ENCODE measurements around the gene MAP2K2. TPM values are rescaled to one million over a fixed set of nuclear protein-coding genes. Genes with fewer than 3 reads are reported as not detected.

Gene MAP2K2
- total RNA-seq, 4 donors from 2014 or later = 76.9 to 128 (median 93.8) TPM

DNA sequence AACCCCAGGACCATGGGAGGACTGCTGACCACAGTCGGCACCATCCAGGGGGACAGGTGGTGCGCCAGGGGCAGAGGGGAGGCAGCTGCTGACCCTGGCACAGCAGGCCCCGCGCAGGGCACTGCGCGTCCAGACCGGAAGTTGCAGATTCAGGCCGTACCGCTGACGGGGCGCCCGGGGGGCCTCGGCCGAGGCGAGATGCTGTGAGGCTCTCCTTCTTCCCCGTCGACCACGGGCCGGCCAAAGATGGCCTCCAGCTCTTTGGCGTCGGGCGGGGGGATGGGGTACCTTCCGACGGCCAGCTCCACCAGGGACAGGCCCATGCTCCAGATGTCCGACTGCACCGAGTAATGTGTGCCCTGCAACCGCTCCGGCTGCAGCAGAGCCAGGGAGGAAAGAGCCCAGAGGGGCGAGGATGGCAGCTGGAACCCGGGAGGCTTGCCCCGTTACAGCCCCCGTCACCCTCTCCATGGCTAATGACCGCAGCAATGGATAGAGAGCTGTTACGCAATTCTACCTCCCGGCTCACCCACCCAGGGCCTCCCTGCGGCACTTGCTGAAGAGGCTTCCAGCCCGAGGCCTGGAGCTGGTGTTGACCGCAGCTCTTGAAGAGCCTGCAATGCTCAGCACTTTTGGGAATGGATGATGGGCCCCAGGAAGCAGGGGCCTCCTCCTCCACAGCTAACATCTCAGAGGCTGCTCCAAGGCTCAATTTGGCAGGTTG lies 24.7 kb downstream of the MAP2K2 start:
- Histone ChIP-seq H3K4me3 (no peak overlapping the region), H3K27ac (no peak overlapping the region), H3K4me1 (peaks cover 4 to 27% (median 8%) of the 10 kb centered on the region in 3 donors), H3K9me3 (no peaks in the 10 kb centered on the region), H3K36me3 (peaks cover 32 to 84% (median 43%) of the 10 kb centered on the region in 3 donors), H3K27me3 (no peaks in the 10 kb centered on the region)
- TF ChIP-seq, protein P1, sequence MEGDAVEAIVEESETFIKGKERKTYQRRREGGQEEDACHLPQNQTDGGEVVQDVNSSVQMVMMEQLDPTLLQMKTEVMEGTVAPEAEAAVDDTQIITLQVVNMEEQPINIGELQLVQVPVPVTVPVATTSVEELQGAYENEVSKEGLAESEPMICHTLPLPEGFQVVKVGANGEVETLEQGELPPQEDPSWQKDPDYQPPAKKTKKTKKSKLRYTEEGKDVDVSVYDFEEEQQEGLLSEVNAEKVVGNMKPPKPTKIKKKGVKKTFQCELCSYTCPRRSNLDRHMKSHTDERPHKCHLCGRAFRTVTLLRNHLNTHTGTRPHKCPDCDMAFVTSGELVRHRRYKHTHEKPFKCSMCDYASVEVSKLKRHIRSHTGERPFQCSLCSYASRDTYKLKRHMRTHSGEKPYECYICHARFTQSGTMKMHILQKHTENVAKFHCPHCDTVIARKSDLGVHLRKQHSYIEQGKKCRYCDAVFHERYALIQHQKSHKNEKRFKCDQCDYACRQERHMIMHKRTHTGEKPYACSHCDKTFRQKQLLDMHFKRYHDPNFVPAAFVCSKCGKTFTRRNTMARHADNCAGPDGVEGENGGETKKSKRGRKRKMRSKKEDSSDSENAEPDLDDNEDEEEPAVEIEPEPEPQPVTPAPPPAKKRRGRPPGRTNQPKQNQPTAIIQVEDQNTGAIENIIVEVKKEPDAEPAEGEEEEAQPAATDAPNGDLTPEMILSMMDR (IDR thresholded peaks at IDR 0.05) = no peak
- no peak for TF ChIP-seq POLR2A (IDR thresholded peaks at IDR 0.05)
- intact Hi-C loops (cut with DNase I) = no loop called here
- DNase-seq = no peak
- WGBS, 2 donors = 88 to 94% methylated on average over 5 to 16 of the region's 38 CpGs

DNA sequence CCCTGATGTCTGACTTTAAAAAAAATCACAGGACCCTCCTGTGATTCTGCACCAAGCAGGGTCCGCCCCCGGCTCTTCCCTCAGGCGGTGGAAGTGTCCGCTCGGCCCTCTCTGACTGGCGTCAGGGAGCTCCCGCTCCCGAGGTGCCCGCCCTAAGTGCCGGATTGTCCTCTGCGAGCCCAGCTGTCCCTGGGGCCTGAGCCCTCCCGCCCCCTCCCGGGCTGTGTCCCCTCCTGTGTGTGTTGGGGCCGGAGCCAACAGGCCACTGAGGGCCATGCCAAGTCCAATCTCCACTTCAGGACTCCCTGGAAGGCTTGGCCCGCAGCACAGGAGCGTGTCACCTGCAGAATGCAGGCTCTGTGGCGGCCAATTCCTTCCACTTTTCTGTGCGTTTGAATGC lies 25.4 kb downstream of the MAP2K2 start:
- Histone ChIP-seq H3K36me3 (peaks cover 35 to 84% (median 44%) of the 10 kb centered on the region in 3 donors), H3K4me3 (no peak overlapping the region), H3K9me3 (no peaks in the 10 kb centered on the region), H3K4me1 (peaks cover 4 to 30% (median 8%) of the 10 kb centered on the region in 3 donors), H3K27me3 (no peaks in the 10 kb centered on the region), H3K27ac (no peak overlapping the region)
- TF ChIP-seq, protein P1 (IDR thresholded peaks at IDR 0.05) = no peak
- no peak for TF ChIP-seq POLR2A (IDR thresholded peaks at IDR 0.05)
- 88 to 92% methylated on average over 7 to 12 of the region's 18 CpGs for WGBS, 2 donors
- intact Hi-C loops (cut with DNase I) = no loop called here
- no peak for DNase-seq

DNA sequence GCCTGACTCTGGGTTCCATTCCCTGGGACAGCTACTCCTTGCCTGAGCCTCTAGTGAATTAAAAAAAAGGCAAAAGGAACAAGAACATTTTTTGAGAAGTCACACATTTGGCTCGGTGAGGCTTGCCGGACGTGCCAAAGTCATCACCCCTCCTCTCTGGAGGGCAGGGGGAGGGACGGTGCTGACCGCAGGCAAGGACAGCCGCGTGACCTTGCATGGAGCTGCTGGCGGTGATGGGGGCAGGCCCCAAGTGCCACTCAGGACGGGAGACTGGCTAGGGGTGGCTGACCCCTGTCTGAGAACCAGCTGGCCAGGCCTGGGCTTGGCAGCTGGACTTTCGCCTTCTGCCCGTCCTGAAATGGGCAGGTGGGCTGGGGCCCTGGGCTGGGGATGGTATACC lies 26.4 kb downstream of the MAP2K2 start:
- DNase-seq = no peak
- TF ChIP-seq POLR2A (IDR thresholded peaks at IDR 0.05) = no peak
- TF ChIP-seq, protein P1 (IDR thresholded peaks at IDR 0.05) = no peak
- WGBS, 2 donors = 88 to 94% methylated on average over 8 to 9 of the region's 11 CpGs

DNA sequence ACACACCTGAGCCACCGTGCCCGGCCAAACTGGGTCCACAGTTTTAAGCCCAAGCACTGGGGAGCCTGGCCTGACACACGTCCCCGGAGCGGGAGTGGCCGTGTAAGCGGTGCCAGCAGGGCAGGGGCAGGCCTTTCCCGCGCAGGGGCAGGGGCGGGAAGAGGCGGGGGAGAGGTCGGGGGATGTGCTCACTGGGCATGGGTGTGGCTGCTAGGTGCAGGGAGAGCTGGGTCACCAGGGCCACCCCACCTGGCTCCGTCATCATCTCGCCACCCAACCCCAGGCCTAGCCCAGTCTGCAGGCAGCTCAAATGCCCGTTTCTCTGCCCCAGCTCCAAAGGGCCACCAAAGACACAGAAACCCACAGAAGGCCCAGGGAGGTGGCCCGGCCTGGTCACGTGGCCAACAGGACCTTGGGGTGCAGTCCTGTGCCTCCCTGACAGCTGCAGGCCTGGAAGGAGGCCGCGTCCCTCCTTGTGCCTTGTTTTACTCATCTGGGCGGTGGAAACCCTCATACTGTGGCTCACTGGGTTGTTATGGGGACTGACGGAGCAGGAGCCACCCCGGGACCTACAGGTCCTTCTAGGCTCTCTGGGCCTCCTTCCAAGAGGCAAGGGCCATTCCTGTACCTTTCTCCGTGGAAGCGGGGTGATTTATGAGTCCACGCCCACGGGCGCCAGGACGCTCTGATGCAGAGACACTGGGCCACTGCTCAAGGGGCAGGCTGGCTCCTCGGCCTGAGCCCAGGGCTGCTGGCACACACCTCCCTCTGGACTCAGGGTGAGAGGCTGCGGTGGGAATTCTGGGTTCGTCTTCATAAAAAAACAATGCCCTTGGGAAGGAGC lies 27.7 kb downstream of the MAP2K2 start:
- intact Hi-C loops (cut with DNase I) = no loop called here
- Histone ChIP-seq H3K27me3 (no peaks in the 10 kb centered on the region), H3K36me3 (peaks cover 17 to 84% (median 26%) of the 10 kb centered on the region in 3 donors), H3K27ac (peak overlapping the region; percentile 52 to 87 (median 78)), H3K9me3 (no peaks in the 10 kb centered on the region), H3K4me3 (no peak overlapping the region), H3K4me1 (peaks cover 4 to 30% (median 8%) of the 10 kb centered on the region in 3 donors)
- no peak for DNase-seq
- 68 to 84% methylated on average over 6 to 13 of the region's 31 CpGs for WGBS, 2 donors
- TF ChIP-seq, protein P1 (IDR thresholded peaks at IDR 0.05) = no peak
- TF ChIP-seq POLR2A (IDR thresholded peaks at IDR 0.05) = no peak

More for the DNA sequence above, 26.4 kb downstream of the MAP2K2 start:
- Histone ChIP-seq H3K27ac (peak overlapping the region in 3 of 4 donors; percentile 39 to 87 (median 83)), H3K4me1 (peaks cover 4 to 30% (median 8%) of the 10 kb centered on the region in 3 donors), H3K9me3 (no peaks in the 10 kb centered on the region), H3K36me3 (peaks cover 27 to 84% (median 36%) of the 10 kb centered on the region in 3 donors), H3K4me3 (no peak overlapping the region), H3K27me3 (no peaks in the 10 kb centered on the region)
- intact Hi-C loops (cut with DNase I) = no loop called here

DNA sequence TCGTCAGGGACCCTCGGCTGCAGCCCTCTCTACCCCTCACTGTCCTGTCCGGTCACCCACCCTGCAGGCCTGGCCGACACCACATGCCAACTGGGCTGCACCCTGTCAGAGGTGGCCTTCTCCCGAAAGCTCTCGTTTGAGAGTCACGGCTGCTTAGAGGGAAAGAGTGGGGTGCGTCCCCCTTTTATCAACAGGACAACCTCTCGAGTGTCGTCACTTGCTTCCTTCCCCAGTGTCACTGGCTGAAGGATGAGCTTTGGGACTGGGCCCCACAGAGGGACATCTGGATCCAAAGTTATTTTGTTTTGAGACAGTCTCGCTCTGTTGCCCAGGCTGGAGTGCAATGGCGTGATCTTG lies 28.5 kb downstream of the MAP2K2 start:
- DNase-seq = no peak
- Histone ChIP-seq H3K36me3 (peaks cover 9 to 84% (median 18%) of the 10 kb centered on the region in 3 donors), H3K9me3 (no peaks in the 10 kb centered on the region), H3K27me3 (no peaks in the 10 kb centered on the region), H3K4me1 (peaks cover 4 to 30% (median 8%) of the 10 kb centered on the region in 3 donors), H3K27ac (peak overlapping the region; percentile 52 to 87 (median 78)), H3K4me3 (no peak overlapping the region)
- no peak for TF ChIP-seq POLR2A (IDR thresholded peaks at IDR 0.05)
- TF ChIP-seq, protein P1 (IDR thresholded peaks at IDR 0.05) = no peak
- 85 to 91% methylated on average over 2 to 10 of the region's 12 CpGs for WGBS, 2 donors
- intact Hi-C loops (cut with DNase I) = no loop called here

All from esophagus squamous epithelium (tissue), 5 donors.